Fibroblast of mammary gland (primary cell): Measurements from ENCODE around the gene LRP5.

ENCODE experiments used
- DNase-seq: peaks from one replicate; pipeline ENCODE4 v3.0.0-alpha.2; 2010; ENCODE audit warnings: low read depth
- H3K4me3 ChIP-seq: 2 replicates; pipeline ENCODE4 v1.5.1; 2011; ENCODE audit warnings: low read depth, mild to moderate bottlenecking, low read length, moderate library complexity; ENCODE audit not compliant: control insufficient read depth
- TF ChIP-seq, protein P1 (sequence below): conservative IDR thresholded peaks from 2 replicates; pipeline ENCODE4 v1.5.1; 2011; ENCODE audit warnings: low read depth, low read length, inconsistent platforms; ENCODE audit not compliant: control insufficient read depth, insufficient read depth

LRP5 gene

DNA sequence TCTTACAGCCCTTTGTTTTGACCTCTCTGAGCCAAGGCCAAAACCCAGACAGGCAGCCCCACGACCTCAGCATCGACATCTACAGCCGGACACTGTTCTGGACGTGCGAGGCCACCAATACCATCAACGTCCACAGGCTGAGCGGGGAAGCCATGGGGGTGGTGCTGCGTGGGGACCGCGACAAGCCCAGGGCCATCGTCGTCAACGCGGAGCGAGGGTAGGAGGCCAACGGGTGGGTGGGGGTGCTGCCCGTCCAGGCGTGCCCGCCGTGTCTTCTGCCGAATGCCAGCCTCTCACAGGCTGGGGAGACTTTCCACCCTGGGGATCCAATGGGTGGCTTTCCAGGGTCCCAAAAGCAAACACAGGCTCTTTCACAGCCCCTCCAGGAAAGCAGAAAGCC lies 111.1 kb downstream of the LRP5 start:
- TF ChIP-seq, protein P1, sequence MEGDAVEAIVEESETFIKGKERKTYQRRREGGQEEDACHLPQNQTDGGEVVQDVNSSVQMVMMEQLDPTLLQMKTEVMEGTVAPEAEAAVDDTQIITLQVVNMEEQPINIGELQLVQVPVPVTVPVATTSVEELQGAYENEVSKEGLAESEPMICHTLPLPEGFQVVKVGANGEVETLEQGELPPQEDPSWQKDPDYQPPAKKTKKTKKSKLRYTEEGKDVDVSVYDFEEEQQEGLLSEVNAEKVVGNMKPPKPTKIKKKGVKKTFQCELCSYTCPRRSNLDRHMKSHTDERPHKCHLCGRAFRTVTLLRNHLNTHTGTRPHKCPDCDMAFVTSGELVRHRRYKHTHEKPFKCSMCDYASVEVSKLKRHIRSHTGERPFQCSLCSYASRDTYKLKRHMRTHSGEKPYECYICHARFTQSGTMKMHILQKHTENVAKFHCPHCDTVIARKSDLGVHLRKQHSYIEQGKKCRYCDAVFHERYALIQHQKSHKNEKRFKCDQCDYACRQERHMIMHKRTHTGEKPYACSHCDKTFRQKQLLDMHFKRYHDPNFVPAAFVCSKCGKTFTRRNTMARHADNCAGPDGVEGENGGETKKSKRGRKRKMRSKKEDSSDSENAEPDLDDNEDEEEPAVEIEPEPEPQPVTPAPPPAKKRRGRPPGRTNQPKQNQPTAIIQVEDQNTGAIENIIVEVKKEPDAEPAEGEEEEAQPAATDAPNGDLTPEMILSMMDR = no peak
- DNase-seq = no peak
- no peak overlapping the region for H3K4me3 ChIP-seq

DNA sequence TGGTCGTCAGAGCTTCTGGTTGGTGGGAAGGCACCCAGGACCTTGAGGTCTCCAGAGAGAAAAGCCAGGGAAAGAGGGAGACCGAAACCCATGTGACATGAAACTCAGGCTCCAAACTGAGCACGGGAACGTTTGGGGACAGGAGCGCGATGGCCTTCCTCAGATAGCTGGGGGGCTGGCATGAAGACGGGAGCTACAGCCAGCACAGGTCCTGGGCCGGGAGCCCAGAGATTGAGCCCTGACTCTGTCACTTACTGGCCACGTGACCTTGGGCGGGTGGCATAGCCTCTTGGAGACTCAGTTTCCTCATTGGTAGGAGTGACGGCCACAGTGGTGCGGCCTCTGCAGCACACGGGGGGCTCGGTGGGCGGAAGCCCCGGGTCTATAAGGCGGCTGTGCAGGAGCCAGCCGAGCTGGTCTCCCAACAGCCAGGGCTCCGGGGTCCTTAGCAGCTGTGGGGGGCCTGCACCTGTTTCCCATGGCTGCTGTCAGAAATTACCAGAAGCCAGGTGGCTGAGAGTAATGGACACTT lies 111.8 kb downstream of the LRP5 start:
- TF ChIP-seq, protein P1 = no peak
- DNase-seq = no peak
- H3K4me3 ChIP-seq = no peak overlapping the region

DNA sequence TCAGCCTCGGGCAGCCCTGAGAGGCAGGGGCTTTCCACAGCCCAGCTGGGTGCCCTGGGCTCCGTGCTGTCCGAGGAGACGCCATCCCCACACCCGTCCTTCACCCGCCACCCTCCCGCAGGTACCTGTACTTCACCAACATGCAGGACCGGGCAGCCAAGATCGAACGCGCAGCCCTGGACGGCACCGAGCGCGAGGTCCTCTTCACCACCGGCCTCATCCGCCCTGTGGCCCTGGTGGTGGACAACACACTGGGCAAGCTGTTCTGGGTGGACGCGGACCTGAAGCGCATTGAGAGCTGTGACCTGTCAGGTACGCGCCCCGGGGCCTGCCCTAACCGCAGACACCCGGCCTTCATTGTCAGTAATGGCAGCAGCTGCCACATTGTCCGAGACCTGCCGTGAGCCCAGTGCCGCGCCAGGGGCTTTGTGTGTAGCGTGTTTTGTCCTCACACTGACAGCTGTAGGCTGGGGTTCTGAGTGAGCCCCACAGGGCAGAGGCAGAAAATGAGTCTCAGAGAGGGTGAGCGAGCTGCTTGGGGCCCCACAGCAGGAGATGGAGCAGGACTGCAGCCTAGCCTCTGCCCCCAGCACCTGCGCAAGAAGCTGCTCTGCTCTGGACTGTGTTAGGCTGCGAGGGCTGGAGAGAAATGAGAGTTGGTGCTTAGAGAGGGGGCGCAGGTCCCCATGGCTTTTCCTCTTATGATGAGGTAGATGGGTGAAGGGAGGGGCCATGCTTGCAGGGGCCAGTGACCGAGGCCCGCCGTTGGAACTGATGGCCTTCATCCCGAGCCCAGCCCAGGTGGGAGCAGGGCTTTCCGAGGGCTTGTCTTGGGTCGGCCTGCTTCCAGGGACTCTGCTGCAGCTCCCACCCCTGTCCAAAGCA lies 112.8 kb downstream of the LRP5 start:
- DNase-seq = no peak
- TF ChIP-seq, protein P1 = no peak
- no peak overlapping the region for H3K4me3 ChIP-seq

GRCh38 chr11:68425866-68426380 lies 113.5 kb downstream of the LRP5 start:
- no peak for DNase-seq
- TF ChIP-seq, protein P1 = no peak
- H3K4me3 ChIP-seq = no peak overlapping the region

GRCh38 chr11:68429661-68430060 lies 117.3 kb downstream of the LRP5 start:
- TF ChIP-seq, protein P1 = no peak
- no peak for DNase-seq
- H3K4me3 ChIP-seq = no peak overlapping the region

DNA sequence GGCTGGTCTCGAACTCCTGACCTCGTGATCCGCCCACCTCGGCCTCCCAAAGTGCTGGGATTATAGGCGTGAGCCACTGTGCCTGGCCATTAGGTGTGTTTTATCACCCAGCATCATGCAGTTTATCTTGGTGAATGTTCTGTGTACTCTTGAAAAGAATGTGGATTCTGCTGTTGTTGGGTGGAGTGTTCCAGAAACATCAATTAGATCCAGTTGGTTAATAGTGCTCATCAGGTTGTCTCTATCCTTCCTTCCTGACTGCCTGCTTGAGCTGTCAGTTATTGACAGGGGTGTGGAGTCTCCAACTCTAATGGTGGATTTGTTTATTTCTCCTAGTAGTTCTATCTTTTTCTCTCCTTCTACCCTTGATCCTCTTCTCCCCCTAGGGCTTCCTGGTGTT lies 118.0 kb downstream of the LRP5 start:
- H3K4me3 ChIP-seq = no peak overlapping the region
- TF ChIP-seq, protein P1 = no peak
- no peak for DNase-seq
